Tibial nerve (tissue), 4 donors: ENCODE results near the gene MBP. TPM values are rescaled to one million over a fixed set of nuclear protein-coding genes. Genes with fewer than 3 reads are reported as not detected.
A peak's percentile ranks its signal among the peaks of the same experiment; 100 is the strongest.

Experiments
- DNase-seq, 2 donors: peaks; one replicate each; pipeline ENCODE4 v3.0.0-alpha.2; 2019; ENCODE audit warnings: low spot score in 2 of 2
- H3K27ac ChIP-seq, 4 donors: fragments of 200-600 bp; sonication (generic) in 3 of 4; one replicate each; pipeline ENCODE4 v1.5.1; 2017 to 2019; ENCODE audit warnings: mild to moderate bottlenecking in 1 of 4
- H3K27me3 ChIP-seq, 2 donors: fragments of 200-600 bp; sonication (generic) in 1 of 2; one replicate each; pipeline versions ENCODE4 v1.5.1 to v1.6.0; 2017 to 2019
- H3K36me3 ChIP-seq, 3 donors: fragments of 200-600 bp; sonication (generic); one replicate each; pipeline ENCODE4 v1.5.1; 2018 to 2019
- H3K4me1 ChIP-seq, 4 donors: fragments of 200-600 bp; sonication (generic) in 3 of 4; one replicate each; pipeline ENCODE4 v1.5.1; 2017 to 2019
- H3K4me3 ChIP-seq, 4 donors: fragments of 200-600 bp; sonication (generic) in 3 of 4; one replicate each; pipeline ENCODE4 v1.5.1; 2017 to 2019; ENCODE audit warnings: mild to moderate bottlenecking in 1 of 4, moderate library complexity in 1 of 4
- H3K9me3 ChIP-seq, 4 donors: fragments of 200-600 bp; sonication (generic) in 3 of 4; one replicate each; pipeline ENCODE4 v1.5.1; 2017 to 2019
- EP300 ChIP-seq, 2 donors: sonication (generic); formaldehyde crosslinking; IDR thresholded peaks; one replicate each; pipeline ENCODE4 v1.6.1; 2017; ENCODE audit warnings: antibody characterized with exemption in 2 of 2, mild to moderate bottlenecking in 1 of 2
- POLR2A ChIP-seq, 2 donors: fragments of 450-650 bp; IDR thresholded peaks; one replicate each; pipeline ENCODE4 v1.6.1; 2017; ENCODE audit warnings: antibody characterized with exemption in 2 of 2, mild to moderate bottlenecking in 2 of 2, moderate library complexity in 2 of 2
- WGBS, 2 donors: methylation state at CpG; one replicate each; pipeline ENCODE4 v1.1.5; 2018; 5-methylcytosine and 5-hydroxymethylcytosine counted together
- total RNA-seq, 4 donors: library from RNA; depleted of rRNA; stranded (reverse); fragments of >200 nt; gene quantifications; one replicate each; pipeline ENCODE4 v1.1.0, GENCODE V29; 2016
- TF ChIP-seq, protein P1 (sequence below), 5 experiments: fragments of 200-600 bp in 3 of 5; fragments of 450-650 bp in 2 of 5; sonication (generic) in 3 of 5; IDR thresholded peaks; one replicate each; pipeline ENCODE4 v1.5.1; 2016 to 2019; ENCODE audit warnings: antibody characterized with exemption in 5 of 5, mild to moderate bottlenecking in 3 of 5, moderate library complexity in 2 of 5

MBP gene
- total RNA-seq, 4 donors from 2014 or later = 831 to 1,485 (median 1,405) TPM

DNA sequence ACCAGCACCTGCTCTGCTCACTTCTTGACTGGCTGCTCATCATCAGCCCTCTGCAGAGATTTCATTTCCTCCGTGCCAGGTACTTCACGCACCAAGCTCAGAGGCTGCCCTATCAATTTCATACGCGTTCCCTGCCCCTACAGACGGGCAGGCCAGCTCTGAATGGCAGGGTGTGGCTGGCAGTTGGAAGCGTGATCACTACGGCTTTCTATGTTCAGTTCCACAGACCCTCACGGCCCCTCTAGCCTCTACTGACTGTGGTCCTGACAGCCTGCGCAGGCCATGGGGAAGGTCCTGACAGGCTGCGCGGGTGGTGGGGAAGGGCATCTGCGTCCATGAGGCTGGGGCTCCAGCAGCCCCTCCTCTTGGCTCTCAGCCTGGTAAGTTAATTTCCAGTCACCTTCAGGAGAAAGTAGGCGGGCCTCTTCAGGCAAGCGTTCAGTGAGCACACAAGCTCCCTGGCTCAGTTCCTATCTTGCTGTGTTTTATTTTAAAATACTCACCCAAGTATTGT is 155.4 kb downstream of the MBP start:
- WGBS, 2 donors = 50 to 80% methylated on average over 14 of the region's 14 CpGs
- peaks cover 0 to 27% (median 0%) of the 10 kb centered on the region in 3 donors for H3K36me3 ChIP-seq
- TF ChIP-seq, protein P1, sequence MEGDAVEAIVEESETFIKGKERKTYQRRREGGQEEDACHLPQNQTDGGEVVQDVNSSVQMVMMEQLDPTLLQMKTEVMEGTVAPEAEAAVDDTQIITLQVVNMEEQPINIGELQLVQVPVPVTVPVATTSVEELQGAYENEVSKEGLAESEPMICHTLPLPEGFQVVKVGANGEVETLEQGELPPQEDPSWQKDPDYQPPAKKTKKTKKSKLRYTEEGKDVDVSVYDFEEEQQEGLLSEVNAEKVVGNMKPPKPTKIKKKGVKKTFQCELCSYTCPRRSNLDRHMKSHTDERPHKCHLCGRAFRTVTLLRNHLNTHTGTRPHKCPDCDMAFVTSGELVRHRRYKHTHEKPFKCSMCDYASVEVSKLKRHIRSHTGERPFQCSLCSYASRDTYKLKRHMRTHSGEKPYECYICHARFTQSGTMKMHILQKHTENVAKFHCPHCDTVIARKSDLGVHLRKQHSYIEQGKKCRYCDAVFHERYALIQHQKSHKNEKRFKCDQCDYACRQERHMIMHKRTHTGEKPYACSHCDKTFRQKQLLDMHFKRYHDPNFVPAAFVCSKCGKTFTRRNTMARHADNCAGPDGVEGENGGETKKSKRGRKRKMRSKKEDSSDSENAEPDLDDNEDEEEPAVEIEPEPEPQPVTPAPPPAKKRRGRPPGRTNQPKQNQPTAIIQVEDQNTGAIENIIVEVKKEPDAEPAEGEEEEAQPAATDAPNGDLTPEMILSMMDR (IDR thresholded peaks at IDR 0.05) = no peak

DNA sequence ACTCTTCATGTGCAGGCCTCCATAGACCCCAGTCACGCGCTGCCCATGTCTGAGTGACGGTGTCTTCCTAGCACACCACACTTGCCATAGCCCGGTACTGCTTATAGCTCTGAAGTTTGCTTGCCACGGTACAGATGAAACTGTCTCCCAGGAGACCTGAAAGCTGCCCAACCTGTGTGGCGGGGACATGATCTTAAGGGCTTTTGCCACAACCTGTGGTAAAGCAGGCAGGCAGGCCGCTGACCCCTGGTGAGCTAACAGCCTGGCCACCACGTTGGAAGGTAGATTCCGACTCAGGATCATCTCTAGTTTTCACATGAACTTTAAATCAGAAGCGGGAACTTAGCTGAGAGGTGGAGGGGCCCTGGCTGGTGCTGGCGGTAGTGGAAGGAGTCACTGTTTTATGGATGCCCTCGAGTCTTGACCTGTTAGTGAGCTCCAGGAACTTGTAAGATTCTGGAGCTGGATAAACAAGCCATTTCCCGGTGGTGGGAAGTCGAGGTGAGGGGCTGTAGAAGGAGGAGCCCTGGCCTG is 156.9 kb downstream of the MBP start:
- Histone ChIP-seq H3K4me1 (peaks cover 0 to 10% (median 2%) of the 10 kb centered on the region in 4 donors), H3K27me3 (no peaks in the 10 kb centered on the region), H3K9me3 (no peaks in the 10 kb centered on the region), H3K4me3 (no peak overlapping the region), H3K27ac (no peak overlapping the region), H3K36me3 (peaks cover 0 to 27% (median 0%) of the 10 kb centered on the region in 3 donors)
- TF ChIP-seq, protein P1 (IDR thresholded peaks at IDR 0.05) = no peak
- TF ChIP-seq POLR2A (IDR thresholded peaks at IDR 0.05) = no peak
- TF ChIP-seq EP300 (IDR thresholded peaks at IDR 0.05) = no peak
- 87% methylated on average over 14 of the region's 14 CpGs for WGBS, 2 donors
- DNase-seq = no peak

More for the DNA sequence above, 155.4 kb downstream of the MBP start:
- Histone ChIP-seq H3K4me1 (peaks cover 0 to 16% (median 2%) of the 10 kb centered on the region in 4 donors), H3K9me3 (no peaks in the 10 kb centered on the region), H3K27me3 (no peaks in the 10 kb centered on the region), H3K27ac (peak overlapping the region in 1 of 4 donors; percentile 5), H3K4me3 (no peak overlapping the region)
- no peak for DNase-seq

DNA sequence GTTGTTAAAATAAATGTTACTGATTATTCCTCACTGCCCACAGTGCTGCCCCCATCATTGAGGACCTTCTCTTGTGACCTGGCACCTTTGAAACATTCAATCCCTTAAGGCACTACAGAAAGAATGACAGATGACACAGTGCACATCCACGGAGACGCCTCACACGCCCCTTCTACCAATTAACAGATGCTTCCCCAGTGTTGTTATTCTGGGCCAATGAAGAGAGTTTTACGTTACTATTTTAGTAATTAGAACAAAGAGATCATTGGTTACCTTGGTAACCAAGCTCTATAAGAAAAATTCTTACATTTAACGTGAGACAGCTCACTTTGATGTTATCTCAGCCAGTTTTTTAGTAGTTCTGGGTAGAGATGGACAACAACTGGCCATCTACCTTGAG is 158.2 kb downstream of the MBP start:
- H3K9me3 ChIP-seq = no peaks in the 10 kb centered on the region
- H3K27ac ChIP-seq = no peak overlapping the region
- no peak overlapping the region for H3K4me3 ChIP-seq
- WGBS, 2 donors = 75 to 80% methylated on average over 5 of the region's 5 CpGs
- TF ChIP-seq, protein P1 (IDR thresholded peaks at IDR 0.05) = no peak
- no peak for TF ChIP-seq EP300 (IDR thresholded peaks at IDR 0.05)
- TF ChIP-seq POLR2A (IDR thresholded peaks at IDR 0.05) = no peak
- H3K27me3 ChIP-seq = no peaks in the 10 kb centered on the region
- no peak for DNase-seq
- H3K36me3 ChIP-seq = peaks cover 0 to 22% (median 0%) of the 10 kb centered on the region in 3 donors
- H3K4me1 ChIP-seq = peaks cover 0 to 10% (median under 1%) of the 10 kb centered on the region in 4 donors

DNA sequence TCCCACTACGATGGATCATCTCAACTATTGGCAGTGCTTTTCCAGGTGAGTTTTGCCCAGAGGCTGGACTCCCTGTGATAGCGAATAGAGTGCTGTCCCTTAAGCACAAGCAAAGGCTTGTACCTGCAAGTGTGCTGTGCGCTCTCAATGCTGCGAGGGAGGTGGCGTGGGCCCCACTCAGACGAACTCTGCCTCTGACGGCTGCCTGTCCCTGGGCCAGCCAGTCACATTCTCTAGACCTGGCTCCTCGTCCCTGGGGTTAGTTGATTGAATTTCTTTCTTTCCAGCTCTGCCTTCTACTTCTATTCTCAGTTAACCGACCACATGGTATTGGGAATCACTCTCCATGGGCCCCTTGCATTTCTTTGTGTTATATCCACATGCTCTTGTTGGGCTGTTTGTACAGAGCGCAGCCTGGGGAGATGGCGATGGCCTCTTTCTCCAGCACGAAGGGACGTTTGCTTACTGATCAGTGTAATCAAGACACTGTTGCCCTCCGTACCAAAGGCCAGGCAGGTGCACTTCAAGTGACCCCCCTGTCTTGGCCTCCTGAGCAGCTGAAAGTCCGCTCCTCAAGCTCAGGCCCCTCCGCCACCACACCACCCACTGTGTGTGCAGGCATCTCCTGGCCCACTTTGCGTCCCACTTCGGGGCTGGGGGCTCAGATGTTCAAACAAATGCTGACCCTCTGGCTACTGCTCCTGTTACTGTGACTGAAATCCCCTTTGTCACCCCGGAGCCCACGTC is 158.9 kb downstream of the MBP start:
- peaks cover 0 to 22% (median 0%) of the 10 kb centered on the region in 3 donors for H3K36me3 ChIP-seq
- no peaks in the 10 kb centered on the region for H3K9me3 ChIP-seq
- no peak overlapping the region for H3K27ac ChIP-seq
- 92 to 93% methylated on average over 20 of the region's 20 CpGs for WGBS, 2 donors
- H3K4me1 ChIP-seq = peaks cover 0 to 10% (median 0%) of the 10 kb centered on the region in 4 donors
- H3K4me3 ChIP-seq = no peak overlapping the region
- DNase-seq = no peak
- no peaks in the 10 kb centered on the region for H3K27me3 ChIP-seq
- TF ChIP-seq POLR2A (IDR thresholded peaks at IDR 0.05) (no peak), EP300 (IDR thresholded peaks at IDR 0.05) (no peak)
- TF ChIP-seq, protein P1 (IDR thresholded peaks at IDR 0.05) = no peak
